Parathyroid adenoma (tissue), 2 donors: ENCODE data around the gene FUT3.
"Not testable (repeated sequence)": the region's sequence is repeated elsewhere in the genome, so short reads cannot be mapped to it uniquely, and the experiment has no call there.

ENCODE experiments used
- H2AFZ ChIP-seq: fragments of 300-600 bp; sonication (generic); one replicate; pipeline ENCODE4 v1.7.0; 2017; ENCODE audit warnings: antibody characterized with exemption, mild to moderate bottlenecking
- H3K27ac ChIP-seq: fragments of 300-600 bp; sonication (generic); one replicate; pipeline ENCODE4 v1.7.0; 2017
- H3K27me3 ChIP-seq: fragments of 300-600 bp; sonication (generic); one replicate; pipeline ENCODE4 v1.7.0; 2017; ENCODE audit warnings: low read length; ENCODE audit not compliant: control insufficient read depth, insufficient read depth
- H3K36me3 ChIP-seq: fragments of 300-600 bp; sonication (generic); one replicate; pipeline ENCODE4 v1.7.0; 2017; ENCODE audit warnings: low read length; ENCODE audit not compliant: control insufficient read depth, insufficient read depth
- H3K4me1 ChIP-seq: fragments of 300-600 bp; sonication (generic); one replicate; pipeline ENCODE4 v1.7.0; 2017; ENCODE audit warnings: control low read depth
- H3K4me2 ChIP-seq: fragments of 300-600 bp; sonication (generic); one replicate; pipeline ENCODE4 v1.7.0; 2017; ENCODE audit warnings: low read length
- H3K4me3 ChIP-seq: fragments of 300-600 bp; sonication (generic); one replicate; pipeline ENCODE4 v1.7.0; 2017; ENCODE audit warnings: low read depth, low read length
- H3K79me2 ChIP-seq: fragments of 300-600 bp; sonication (generic); one replicate; pipeline ENCODE4 v1.7.0; 2017; ENCODE audit warnings: control low read depth
- H3K9ac ChIP-seq: fragments of 300-600 bp; sonication (generic); one replicate; pipeline ENCODE4 v1.7.0; 2017; ENCODE audit warnings: mild to moderate bottlenecking
- H3K9me3 ChIP-seq: fragments of 300-600 bp; sonication (generic); one replicate; pipeline ENCODE4 v1.7.0; 2017; ENCODE audit warnings: low read length; ENCODE audit not compliant: control insufficient read depth
- TF ChIP-seq, protein P1 (sequence below): fragments of 300-600 bp; sonication (generic); IDR thresholded peaks from one replicate; pipeline ENCODE4 v1.7.0; 2017; ENCODE audit warnings: antibody characterized with exemption, mild to moderate bottlenecking
- donor health status: primary hyperparathyroidism.

Gene FUT3

DNA sequence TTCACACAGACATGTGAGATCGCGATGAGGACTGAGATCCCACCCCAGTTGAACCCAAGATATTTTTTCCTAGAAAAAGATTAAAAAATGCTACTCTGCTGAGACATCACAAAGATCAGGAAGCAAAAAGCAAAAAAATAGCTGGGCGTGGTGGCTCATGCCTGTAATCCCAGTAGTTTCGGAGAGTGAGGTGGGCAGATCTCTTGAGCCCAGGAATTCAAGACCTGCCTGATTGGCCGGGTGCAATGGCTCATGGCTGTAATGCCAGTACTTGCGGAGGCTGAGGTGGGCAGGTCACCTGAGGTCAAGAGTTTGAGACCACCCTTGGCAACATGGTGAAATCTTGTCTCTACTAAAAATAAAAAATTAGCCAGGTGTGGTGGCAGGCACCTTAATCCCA is 1.1 kb downstream of the FUT3 start:
- H3K27me3 ChIP-seq: no peaks in the 10 kb centered on the region
- no peaks in the 10 kb centered on the region for H3K79me2 ChIP-seq
- no peak overlapping the region for H2AFZ ChIP-seq
- no peak overlapping the region for H3K9ac ChIP-seq
- TF ChIP-seq, protein P1, sequence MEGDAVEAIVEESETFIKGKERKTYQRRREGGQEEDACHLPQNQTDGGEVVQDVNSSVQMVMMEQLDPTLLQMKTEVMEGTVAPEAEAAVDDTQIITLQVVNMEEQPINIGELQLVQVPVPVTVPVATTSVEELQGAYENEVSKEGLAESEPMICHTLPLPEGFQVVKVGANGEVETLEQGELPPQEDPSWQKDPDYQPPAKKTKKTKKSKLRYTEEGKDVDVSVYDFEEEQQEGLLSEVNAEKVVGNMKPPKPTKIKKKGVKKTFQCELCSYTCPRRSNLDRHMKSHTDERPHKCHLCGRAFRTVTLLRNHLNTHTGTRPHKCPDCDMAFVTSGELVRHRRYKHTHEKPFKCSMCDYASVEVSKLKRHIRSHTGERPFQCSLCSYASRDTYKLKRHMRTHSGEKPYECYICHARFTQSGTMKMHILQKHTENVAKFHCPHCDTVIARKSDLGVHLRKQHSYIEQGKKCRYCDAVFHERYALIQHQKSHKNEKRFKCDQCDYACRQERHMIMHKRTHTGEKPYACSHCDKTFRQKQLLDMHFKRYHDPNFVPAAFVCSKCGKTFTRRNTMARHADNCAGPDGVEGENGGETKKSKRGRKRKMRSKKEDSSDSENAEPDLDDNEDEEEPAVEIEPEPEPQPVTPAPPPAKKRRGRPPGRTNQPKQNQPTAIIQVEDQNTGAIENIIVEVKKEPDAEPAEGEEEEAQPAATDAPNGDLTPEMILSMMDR: no peak
- H3K9me3 ChIP-seq: no peaks in the 10 kb centered on the region
- no peak overlapping the region for H3K4me2 ChIP-seq
- H3K4me3 ChIP-seq: no peak overlapping the region
- H3K4me1 ChIP-seq: no peaks in the 10 kb centered on the region
- no peak overlapping the region for H3K27ac ChIP-seq
- no peaks in the 10 kb centered on the region for H3K36me3 ChIP-seq

DNA sequence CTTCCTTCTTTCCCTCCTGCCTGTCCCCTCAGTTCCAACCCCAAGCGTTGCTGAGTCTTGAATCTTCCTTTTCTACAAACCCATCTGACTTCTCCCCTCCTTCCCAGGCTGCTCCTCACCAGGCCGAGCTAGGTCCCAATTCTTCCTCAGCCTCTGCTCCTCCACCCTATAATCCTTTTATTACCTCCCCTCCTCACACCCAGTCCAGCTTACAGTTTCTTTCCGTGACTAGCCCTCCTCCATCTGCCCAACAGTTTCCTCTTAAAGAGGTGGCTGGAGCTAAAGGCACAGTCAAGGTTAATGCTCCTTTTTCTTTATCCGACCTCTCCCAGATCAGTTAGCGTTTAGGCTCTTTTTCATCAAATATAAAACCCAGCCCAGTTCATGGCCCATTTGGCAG is 2.6 kb downstream of the FUT3 start:
- H3K27me3 ChIP-seq, H3K4me1 ChIP-seq, H3K9me3 ChIP-seq, H3K79me2 ChIP-seq, H3K27ac ChIP-seq, H3K4me3 ChIP-seq, H3K4me2 ChIP-seq, H3K9ac ChIP-seq, H3K36me3 ChIP-seq, H2AFZ ChIP-seq: not testable (repeated sequence)

DNA sequence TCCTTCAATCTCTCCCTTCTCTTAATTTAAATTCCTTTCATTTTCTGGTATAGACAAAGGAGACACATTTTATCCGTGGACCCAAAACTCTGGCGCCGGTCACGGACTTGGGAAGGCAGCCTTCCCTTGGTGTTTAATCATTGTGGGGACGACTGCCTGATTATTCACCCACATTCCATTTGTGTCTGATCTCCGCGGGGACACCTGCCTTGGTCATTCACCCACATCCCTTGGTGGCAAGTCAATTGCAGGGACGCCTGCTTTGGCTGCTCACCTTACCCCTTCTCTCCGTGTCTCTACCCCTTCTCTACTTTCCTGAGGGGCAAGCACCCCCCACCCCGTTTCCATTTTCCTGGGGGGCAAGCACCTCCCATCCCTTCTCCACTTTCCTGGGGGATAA is 3.4 kb downstream of the FUT3 start:
- not testable (repeated sequence) for H3K27ac ChIP-seq, H3K4me1 ChIP-seq, H3K79me2 ChIP-seq, H3K9ac ChIP-seq, H3K27me3 ChIP-seq, H3K9me3 ChIP-seq, H2AFZ ChIP-seq, H3K4me2 ChIP-seq, H3K4me3 ChIP-seq, H3K36me3 ChIP-seq

DNA sequence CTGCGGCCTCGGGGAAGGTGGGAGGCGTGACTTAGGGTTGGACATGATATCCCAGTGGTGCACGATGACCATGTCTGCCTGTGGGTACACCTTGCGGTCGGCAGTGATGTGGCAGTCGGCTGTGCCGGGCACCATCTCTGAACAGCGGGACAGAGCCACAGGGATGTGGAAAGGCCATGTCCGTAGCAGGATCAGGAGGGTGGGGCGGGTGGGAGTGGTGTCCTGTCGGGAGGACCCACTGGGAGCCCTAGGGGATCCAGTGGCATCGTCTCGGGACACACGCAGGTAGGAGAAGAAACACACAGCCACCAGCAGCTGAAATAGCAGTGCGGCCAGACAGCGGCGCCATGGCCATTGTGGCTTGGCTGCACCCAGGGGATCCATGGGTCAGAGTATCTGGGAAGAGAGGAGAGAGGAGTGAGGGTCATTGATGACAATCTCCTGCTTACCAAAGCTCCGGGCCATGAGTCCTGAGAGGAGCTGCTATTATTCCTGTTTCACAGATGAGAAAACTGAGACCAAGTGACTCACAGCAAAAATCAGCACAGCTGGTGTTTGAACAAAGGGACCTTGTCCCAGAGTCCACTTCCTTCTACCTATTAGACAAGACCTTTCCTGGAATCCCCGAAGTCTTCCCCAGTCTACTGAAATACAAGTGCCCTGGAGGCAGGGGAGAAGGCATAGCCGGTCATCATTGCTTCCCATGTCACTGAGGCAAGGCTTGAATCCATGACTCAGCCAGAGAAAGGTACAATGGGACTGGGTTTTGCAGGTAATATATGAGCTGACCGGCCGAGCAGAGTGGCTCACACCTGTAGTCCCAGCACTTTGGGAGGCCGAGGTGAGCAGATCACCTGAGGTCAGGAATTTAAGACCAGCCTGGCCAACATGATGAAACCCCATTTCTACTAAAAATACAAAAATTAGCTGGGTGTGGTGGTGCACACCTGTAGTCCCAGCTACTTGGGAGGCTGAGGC is 6.5 kb downstream of the FUT3 start:
- no peak overlapping the region for H3K9ac ChIP-seq
- no peaks in the 10 kb centered on the region for H3K4me1 ChIP-seq
- no peak overlapping the region for H2AFZ ChIP-seq
- no peak overlapping the region for H3K27ac ChIP-seq
- TF ChIP-seq, protein P1: no peak
- no peak overlapping the region for H3K4me3 ChIP-seq
- no peaks in the 10 kb centered on the region for H3K79me2 ChIP-seq
- H3K27me3 ChIP-seq: no peaks in the 10 kb centered on the region
- no peak overlapping the region for H3K4me2 ChIP-seq
- no peaks in the 10 kb centered on the region for H3K36me3 ChIP-seq
- no peaks in the 10 kb centered on the region for H3K9me3 ChIP-seq

DNA sequence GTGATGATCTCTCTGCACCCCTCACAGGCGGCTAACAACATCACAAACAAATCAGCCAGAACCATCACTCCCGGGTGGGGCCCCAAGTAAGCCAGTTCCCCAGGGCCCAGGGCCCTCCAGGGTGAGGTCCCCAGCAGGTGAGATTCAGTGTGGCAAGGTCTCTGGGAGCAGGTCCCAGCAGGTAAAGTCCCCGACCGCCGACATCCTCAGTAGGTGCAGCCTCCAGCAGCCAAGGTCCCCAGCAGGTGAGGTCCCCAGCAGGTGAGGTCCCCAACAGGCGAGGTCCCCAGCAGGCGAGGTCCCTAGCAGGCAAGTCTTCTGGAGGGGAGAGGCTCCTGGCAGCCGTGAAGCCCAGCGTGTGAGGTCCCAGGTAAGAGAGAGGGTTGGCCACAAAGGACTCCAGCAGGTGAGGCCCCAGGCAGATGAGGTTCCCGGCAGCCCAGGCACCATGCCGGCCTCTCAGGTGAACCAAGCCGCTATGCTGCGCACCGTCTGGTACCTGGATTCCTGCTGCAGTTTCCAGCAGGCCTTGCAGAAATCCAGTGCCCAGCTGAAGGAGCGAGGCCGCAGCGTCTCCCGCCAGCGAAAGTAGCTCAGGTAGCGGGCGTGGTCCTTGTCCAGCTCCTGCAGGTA is 7.8 kb downstream of the FUT3 start:
- Histone ChIP-seq H2AFZ (no peak overlapping the region), H3K36me3 (no peaks in the 10 kb centered on the region), H3K4me2 (no peak overlapping the region), H3K79me2 (no peaks in the 10 kb centered on the region), H3K9me3 (no peaks in the 10 kb centered on the region), H3K4me3 (no peak overlapping the region), H3K27ac (no peak overlapping the region), H3K27me3 (no peaks in the 10 kb centered on the region), H3K4me1 (no peaks in the 10 kb centered on the region), H3K9ac (no peak overlapping the region)
- TF ChIP-seq, protein P1: no peak

DNA sequence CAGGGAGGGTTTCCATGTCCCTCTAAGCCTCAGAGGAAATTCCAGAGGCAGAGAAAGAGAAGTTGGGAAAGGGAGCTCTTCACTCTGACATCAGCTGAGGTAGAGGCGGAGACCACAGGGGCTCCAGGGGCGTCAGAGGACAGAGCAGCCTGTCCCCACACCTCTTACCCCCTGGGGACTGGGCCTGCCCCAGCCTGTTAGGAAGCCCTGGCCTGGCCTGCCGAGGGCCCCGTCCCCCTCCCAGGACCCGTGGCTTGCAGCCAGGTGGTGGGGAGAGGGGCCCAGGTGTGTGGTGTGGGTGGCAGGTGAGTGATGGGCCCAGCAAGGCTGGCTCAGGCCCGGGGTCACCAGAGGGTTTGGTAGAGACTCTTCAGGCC is 9.5 kb downstream of the FUT3 start:
- not testable (repeated sequence) for H3K27me3 ChIP-seq, H3K79me2 ChIP-seq, H3K36me3 ChIP-seq, H3K9ac ChIP-seq, H3K4me2 ChIP-seq, H3K4me3 ChIP-seq, H3K27ac ChIP-seq, H3K4me1 ChIP-seq, H2AFZ ChIP-seq, H3K9me3 ChIP-seq
